ENCODE data around the gene PSMD12.

- TF ChIP-seq CTCF (IDR thresholded peaks at IDR 0.05; ENCODE audit: insufficient read depth, low read length, poor library complexity, severe bottlenecking) (no peak), EZH2phosphoT487 (conservative IDR thresholded peaks at IDR 0.05; ENCODE audit: low read length) (no peak)
Measured at GRCh38 chr17:67379251-67379630, 12.9 kb upstream of the PSMD12 start.
